IMR-90 (cell line): ENCODE results near the gene VDR.

ENCODE experiments used
- CEBPB ChIP-seq: IDR thresholded peaks from 2 replicates; pipeline ENCODE4 v1.6.1; 2012; ENCODE audit warnings: low read depth, low read length, improper control_type of control experiment
- FOS ChIP-seq: fragments of 150-350 bp; IDR thresholded peaks from 2 replicates; pipeline ENCODE4 v1.6.1; 2016; ENCODE audit warnings: low read depth, low read length
- POLR2A ChIP-seq: IDR thresholded peaks from 2 replicates; pipeline ENCODE4 v1.6.1; 2012; ENCODE audit warnings: mild to moderate bottlenecking, low read depth, low read length
- RAD21 ChIP-seq: IDR thresholded peaks from 2 replicates; pipeline ENCODE4 v1.6.1; 2012; ENCODE audit warnings: low read length, improper control_type of control experiment
- RCOR1 ChIP-seq: IDR thresholded peaks from 2 replicates; pipeline ENCODE4 v1.6.1; 2012; ENCODE audit warnings: mild to moderate bottlenecking, low read length, improper control_type of control experiment; ENCODE audit not compliant: insufficient replicate concordance
- RFX5 ChIP-seq: IDR thresholded peaks from 2 replicates; pipeline ENCODE4 v1.8.0; 2012; ENCODE audit warnings: low read depth, mild to moderate bottlenecking, low read length, moderate library complexity
- SMC3 ChIP-seq: fragments of 150-350 bp; IDR thresholded peaks from 2 replicates; pipeline ENCODE4 v1.6.1; 2016; ENCODE audit warnings: low read depth, mild to moderate bottlenecking, antibody characterized with exemption, low read length, moderate library complexity
- TF ChIP-seq, protein P1 (sequence below): conservative IDR thresholded peaks from 2 replicates; pipeline ENCODE4 v1.5.1; 2012; ENCODE audit warnings: mild to moderate bottlenecking, low read depth, low read length, improper control_type of control experiment
- TF ChIP-seq, protein P2 (sequence below): fragments of 150-350 bp; IDR thresholded peaks from 2 replicates; pipeline ENCODE4 v1.6.1; 2017; ENCODE audit warnings: mild to moderate bottlenecking, antibody characterized with exemption, low read length, low read depth
- TF ChIP-seq, protein P3 (sequence below): fragments of 150-350 bp; IDR thresholded peaks from 2 replicates; pipeline ENCODE4 v1.6.1; 2016; ENCODE audit warnings: low read depth, mild to moderate bottlenecking, low read length, moderate library complexity, borderline replicate concordance

DNA sequence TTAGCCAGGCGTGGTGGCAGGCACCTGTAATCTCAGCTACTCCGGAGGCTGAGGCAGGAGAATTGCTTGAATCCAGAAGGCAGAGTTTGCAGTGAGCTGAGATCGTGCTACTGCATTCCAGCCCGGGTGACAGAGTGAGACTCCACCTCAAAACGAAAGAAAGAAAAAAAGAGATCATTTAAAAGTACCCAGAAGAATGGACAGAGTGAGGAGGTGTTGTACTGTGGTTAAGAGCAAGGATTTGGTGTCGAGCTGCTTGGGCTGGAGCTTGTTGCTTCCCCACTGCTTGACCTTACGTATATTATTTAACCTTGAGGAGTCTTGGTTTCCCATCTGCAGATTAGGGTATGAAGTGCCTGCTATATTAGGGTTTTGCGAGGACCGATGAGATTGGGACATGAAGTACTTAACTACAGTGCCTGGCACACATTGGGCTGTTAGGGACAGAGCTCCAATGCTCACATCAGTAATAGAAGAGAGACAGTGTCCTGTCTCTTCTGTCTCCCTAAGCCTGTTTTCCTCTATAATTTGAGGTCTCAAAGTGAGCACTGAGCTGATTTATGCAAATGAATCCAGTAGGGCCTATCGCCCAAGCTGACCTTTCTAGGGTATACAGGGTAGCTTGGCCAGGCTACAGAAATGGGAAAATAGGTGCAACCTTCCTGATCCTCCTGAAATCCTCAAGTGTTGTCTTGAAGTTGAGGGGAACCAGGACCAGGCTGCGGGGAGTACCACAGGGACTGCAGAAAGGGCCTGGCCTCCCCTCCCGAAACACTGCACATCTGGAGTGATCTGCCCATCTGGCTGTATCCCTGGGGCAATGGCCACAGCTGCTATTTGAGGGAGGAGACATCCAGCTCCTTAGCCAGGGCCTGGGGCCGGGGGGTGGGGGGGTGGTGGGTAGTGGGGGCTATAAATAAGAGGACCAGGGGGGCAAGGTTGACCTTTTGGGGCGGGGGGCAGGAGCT is 76.5 kb downstream of the VDR start:
- TF ChIP-seq, protein P1, sequence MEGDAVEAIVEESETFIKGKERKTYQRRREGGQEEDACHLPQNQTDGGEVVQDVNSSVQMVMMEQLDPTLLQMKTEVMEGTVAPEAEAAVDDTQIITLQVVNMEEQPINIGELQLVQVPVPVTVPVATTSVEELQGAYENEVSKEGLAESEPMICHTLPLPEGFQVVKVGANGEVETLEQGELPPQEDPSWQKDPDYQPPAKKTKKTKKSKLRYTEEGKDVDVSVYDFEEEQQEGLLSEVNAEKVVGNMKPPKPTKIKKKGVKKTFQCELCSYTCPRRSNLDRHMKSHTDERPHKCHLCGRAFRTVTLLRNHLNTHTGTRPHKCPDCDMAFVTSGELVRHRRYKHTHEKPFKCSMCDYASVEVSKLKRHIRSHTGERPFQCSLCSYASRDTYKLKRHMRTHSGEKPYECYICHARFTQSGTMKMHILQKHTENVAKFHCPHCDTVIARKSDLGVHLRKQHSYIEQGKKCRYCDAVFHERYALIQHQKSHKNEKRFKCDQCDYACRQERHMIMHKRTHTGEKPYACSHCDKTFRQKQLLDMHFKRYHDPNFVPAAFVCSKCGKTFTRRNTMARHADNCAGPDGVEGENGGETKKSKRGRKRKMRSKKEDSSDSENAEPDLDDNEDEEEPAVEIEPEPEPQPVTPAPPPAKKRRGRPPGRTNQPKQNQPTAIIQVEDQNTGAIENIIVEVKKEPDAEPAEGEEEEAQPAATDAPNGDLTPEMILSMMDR, result no peak
- TF ChIP-seq POLR2A, result no peak
- TF ChIP-seq RCOR1, result no peak
- TF ChIP-seq CEBPB, result no peak
- TF ChIP-seq RFX5, result no peak
- no peak for TF ChIP-seq FOS
- TF ChIP-seq, protein P2, sequence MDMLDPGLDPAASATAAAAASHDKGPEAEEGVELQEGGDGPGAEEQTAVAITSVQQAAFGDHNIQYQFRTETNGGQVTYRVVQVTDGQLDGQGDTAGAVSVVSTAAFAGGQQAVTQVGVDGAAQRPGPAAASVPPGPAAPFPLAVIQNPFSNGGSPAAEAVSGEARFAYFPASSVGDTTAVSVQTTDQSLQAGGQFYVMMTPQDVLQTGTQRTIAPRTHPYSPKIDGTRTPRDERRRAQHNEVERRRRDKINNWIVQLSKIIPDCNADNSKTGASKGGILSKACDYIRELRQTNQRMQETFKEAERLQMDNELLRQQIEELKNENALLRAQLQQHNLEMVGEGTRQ, result no peak
- TF ChIP-seq RAD21, result no peak
- TF ChIP-seq, protein P3, sequence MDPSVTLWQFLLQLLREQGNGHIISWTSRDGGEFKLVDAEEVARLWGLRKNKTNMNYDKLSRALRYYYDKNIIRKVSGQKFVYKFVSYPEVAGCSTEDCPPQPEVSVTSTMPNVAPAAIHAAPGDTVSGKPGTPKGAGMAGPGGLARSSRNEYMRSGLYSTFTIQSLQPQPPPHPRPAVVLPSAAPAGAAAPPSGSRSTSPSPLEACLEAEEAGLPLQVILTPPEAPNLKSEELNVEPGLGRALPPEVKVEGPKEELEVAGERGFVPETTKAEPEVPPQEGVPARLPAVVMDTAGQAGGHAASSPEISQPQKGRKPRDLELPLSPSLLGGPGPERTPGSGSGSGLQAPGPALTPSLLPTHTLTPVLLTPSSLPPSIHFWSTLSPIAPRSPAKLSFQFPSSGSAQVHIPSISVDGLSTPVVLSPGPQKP, result no peak
- no peak for TF ChIP-seq SMC3
